MM.1S (cell line): ENCODE results near the gene BCR.

Experiments
- DNase-seq: peaks from one replicate; pipeline ENCODE4 v3.0.0-alpha.2; 2015
- H2AFZ ChIP-seq: fragments of 300-600 bp; sonication (generic); 2 replicates; pipeline ENCODE4 v1.6.0; 2016; ENCODE audit warnings: antibody characterized with exemption, low read length
- H3F3A ChIP-seq: fragments of 300-600 bp; sonication (generic); 2 replicates; pipeline ENCODE4 v1.6.1; 2016; ENCODE audit warnings: mild to moderate bottlenecking, antibody characterized with exemption, low read length, moderate library complexity, mixed read lengths; ENCODE audit not compliant: insufficient read depth
- H3K27ac ChIP-seq: fragments of 300-600 bp; sonication (generic); 2 replicates; pipeline ENCODE4 v1.5.1; 2016; ENCODE audit warnings: mild to moderate bottlenecking, low read length
- H3K27me3 ChIP-seq: fragments of 300-600 bp; sonication (generic); replicated peaks from 2 replicates; pipeline ENCODE4 v1.6.0; 2016; ENCODE audit warnings: low read length; ENCODE audit not compliant: insufficient read depth
- H3K36me3 ChIP-seq: fragments of 300-600 bp; sonication (generic); replicated peaks from 2 replicates; pipeline ENCODE4 v1.6.1; 2016; ENCODE audit warnings: mild to moderate bottlenecking, low read length, mixed read lengths; ENCODE audit not compliant: insufficient read depth
- H3K4me1 ChIP-seq: fragments of 300-600 bp; sonication (generic); 2 replicates; pipeline ENCODE4 v1.6.1; 2016; ENCODE audit warnings: low read length, mixed read lengths
- H3K4me2 ChIP-seq: fragments of 300-600 bp; sonication (generic); 2 replicates; pipeline ENCODE4 v1.6.0; 2016; ENCODE audit warnings: low read depth, low read length
- H3K4me3 ChIP-seq: fragments of 300-600 bp; sonication (generic); 2 replicates; pipeline ENCODE4 v1.5.1; 2016; ENCODE audit warnings: low read length, mixed read lengths
- H3K79me2 ChIP-seq: fragments of 300-600 bp; sonication (generic); 2 replicates; pipeline ENCODE4 v1.6.1; 2016; ENCODE audit warnings: mixed run types, low read length, mixed read lengths
- H3K9ac ChIP-seq: fragments of 300-600 bp; sonication (generic); 2 replicates; pipeline ENCODE4 v1.6.1; 2016; ENCODE audit warnings: low read length, mixed read lengths
- H3K9me2 ChIP-seq: fragments of 300-600 bp; sonication (generic); replicated peaks from 2 replicates; pipeline ENCODE4 v1.6.1; 2016; ENCODE audit warnings: mild to moderate bottlenecking, low read length, mixed read lengths; ENCODE audit not compliant: insufficient read depth
- H3K9me3 ChIP-seq: fragments of 300-600 bp; sonication (generic); replicated peaks from 2 replicates; pipeline ENCODE4 v1.6.1; 2016; ENCODE audit warnings: mild to moderate bottlenecking, low read length, mixed read lengths; ENCODE audit not compliant: insufficient read depth
- H4K20me1 ChIP-seq: fragments of 300-600 bp; sonication (generic); 2 replicates; pipeline ENCODE4 v1.6.1; 2016; ENCODE audit warnings: mild to moderate bottlenecking, low read length, moderate library complexity, mixed read lengths; ENCODE audit not compliant: insufficient read depth
- CTCF ChIP-seq: fragments of 300-600 bp; sonication (generic); IDR thresholded peaks from 2 replicates; pipeline ENCODE4 v1.5.1; 2016; ENCODE audit warnings: antibody characterized with exemption, low read length, mixed read lengths
- EZH2 ChIP-seq: fragments of 300-600 bp; sonication (generic); optimal IDR thresholded peaks from 2 replicates; pipeline ENCODE3; 2017; ENCODE audit warnings: low read depth, mild to moderate bottlenecking, antibody characterized with exemption, low read length, mixed read lengths
- EZH2phosphoT487 ChIP-seq: fragments of 300-600 bp; sonication (generic); IDR thresholded peaks from 2 replicates; pipeline ENCODE4 v1.6.1; 2018; ENCODE audit warnings: antibody characterized with exemption, low read length

Gene BCR

GRCh38 chr22:23300476-23300875 is 120.2 kb downstream of the BCR start:
- Histone ChIP-seq H4K20me1 (no peaks in the 10 kb centered on the region), H3K4me2 (no peak overlapping the region), H3K4me3 (no peak overlapping the region), H3K27ac (no peak overlapping the region), H3K4me1 (no peaks in the 10 kb centered on the region), H2AFZ (no peak overlapping the region), H3K9me2 (no peaks in the 10 kb centered on the region), H3K79me2 (peaks cover 5% of the 10 kb centered on the region; the same call in 1 of the 2 replicates), H3K36me3 (peaks cover 7% of the 10 kb centered on the region), H3K9me3 (no peaks in the 10 kb centered on the region), H3K27me3 (no peaks in the 10 kb centered on the region), H3K9ac (no peak overlapping the region), H3F3A (no peaks in the 10 kb centered on the region)
- TF ChIP-seq EZH2 (no peak), EZH2phosphoT487 (no peak), CTCF (no peak)
- no peak for DNase-seq

- H3K27me3 ChIP-seq: no peaks in the 10 kb centered on the region
- no peak overlapping the region for H3K4me2 ChIP-seq
- no peak for DNase-seq
- H4K20me1 ChIP-seq: no peaks in the 10 kb centered on the region
- H3K9me3 ChIP-seq: no peaks in the 10 kb centered on the region
- no peak overlapping the region for H3K9ac ChIP-seq
- H3K36me3 ChIP-seq: peaks cover 7% of the 10 kb centered on the region
- TF ChIP-seq EZH2: no peak
- TF ChIP-seq EZH2phosphoT487: no peak
- TF ChIP-seq CTCF: no peak
- H3K9me2 ChIP-seq: no peaks in the 10 kb centered on the region
- peaks cover 5% of the 10 kb centered on the region; the same call in 1 of the 2 replicates for H3K79me2 ChIP-seq
- no peaks in the 10 kb centered on the region for H3F3A ChIP-seq
- no peak overlapping the region for H3K27ac ChIP-seq
- H3K4me3 ChIP-seq: no peak overlapping the region
- H2AFZ ChIP-seq: no peak overlapping the region
- H3K4me1 ChIP-seq: no peaks in the 10 kb centered on the region
Measured at GRCh38 chr22:23301591-23301990, 121.3 kb downstream of the BCR start.

GRCh38 chr22:23302171-23303002 is 122.1 kb downstream of the BCR start:
- Histone ChIP-seq H3K27ac (no peak overlapping the region), H3K4me3 (no peak overlapping the region), H3K4me2 (no peak overlapping the region), H3F3A (no peaks in the 10 kb centered on the region), H3K9me2 (no peaks in the 10 kb centered on the region), H3K9ac (no peak overlapping the region), H3K27me3 (no peaks in the 10 kb centered on the region), H3K4me1 (no peaks in the 10 kb centered on the region), H4K20me1 (no peaks in the 10 kb centered on the region), H3K79me2 (peaks cover 5% of the 10 kb centered on the region; the same call in 1 of the 2 replicates), H2AFZ (no peak overlapping the region), H3K36me3 (peaks cover 7% of the 10 kb centered on the region), H3K9me3 (no peaks in the 10 kb centered on the region)
- no peak for TF ChIP-seq EZH2phosphoT487
- no peak for DNase-seq

- peaks cover 1% of the 10 kb centered on the region; the same call in 1 of the 2 replicates for H3K79me2 ChIP-seq
- peaks cover under 1% of the 10 kb centered on the region; the same call in 1 of the 2 replicates for H3K36me3 ChIP-seq
- H3K9me3 ChIP-seq: no peaks in the 10 kb centered on the region
- no peaks in the 10 kb centered on the region for H3K27me3 ChIP-seq
- H2AFZ ChIP-seq: no peak overlapping the region
- H3F3A ChIP-seq: no peaks in the 10 kb centered on the region
- H3K27ac ChIP-seq: no peak overlapping the region
- no peaks in the 10 kb centered on the region for H3K9me2 ChIP-seq
- H3K4me1 ChIP-seq: no peaks in the 10 kb centered on the region
- H4K20me1 ChIP-seq: no peaks in the 10 kb centered on the region
- no peak for TF ChIP-seq CTCF
- no peak for DNase-seq
- H3K4me2 ChIP-seq: no peak overlapping the region
- no peak overlapping the region for H3K9ac ChIP-seq
- no peak overlapping the region for H3K4me3 ChIP-seq
Measured at GRCh38 chr22:23305321-23305910, 125.1 kb downstream of the BCR start.
